K562 (cell line): ENCODE results near the gene IP6K2. TPM values are rescaled to one million over a fixed set of nuclear protein-coding genes. Genes with fewer than 3 reads are reported as not detected.

Experiments
- ATAC-seq: fragments of 200-7000 bp; cut with Tn5 transposase; 3 replicates; pipeline ENCODE4 v1.9.1; 2020; ENCODE audit warnings: moderate library complexity
- BruUV-seq: library from RNA; stranded (reverse); fragments of 400-500 nt; replicated peaks from 2 replicates; lab custom pipeline; 2021; lab: Mats Ljungman, UMichigan
- CTCF ChIA-PET: fragments of 300-600 bp; formaldehyde crosslinking; extraction: SDS; loops from one replicate; lab custom pipeline; 2021; ENCODE audit warnings: low intra/inter-chr PET ratio; lab: Yijun Ruan, JAX
- POLR2A ChIA-PET: fragments of 300-600, 350-650 bp; sonication (Branson Sonifier 250); formaldehyde crosslinking; extraction: SDS; loops from one replicate; lab custom pipeline; 2021; ENCODE audit warnings: antibody characterized with exemption, inconsistent platforms; lab: Yijun Ruan, JAX
- DNase-seq, 4 experiments: peaks; one replicate each; pipeline versions ENCODE4 v3.0.0 to v3.0.0-alpha.2; 2011 to 2018; ENCODE audit warnings: low spot score in 3 of 4, mixed read lengths in 3 of 4; ENCODE audit errors: extremely low read depth in 1 of 4
- FAIRE-seq: peaks from 2 replicates; lab custom pipeline; 2011; peaks lifted over from hg19 to GRCh38; lab: Jason Lieb, UNC
- H2AFZ ChIP-seq: 2 replicates; pipeline ENCODE4 v1.6.0; 2011; ENCODE audit warnings: low read depth, low read length, control low read depth, inconsistent platforms
- H3K27ac ChIP-seq: fragments of 200-600 bp; 3 replicates; pipeline ENCODE4 v1.8.0; 2011; ENCODE audit warnings: low read depth, mild to moderate bottlenecking, control low read depth, inconsistent platforms, low read length, moderate library complexity, mixed read lengths; ENCODE audit errors: extremely low read depth
- H3K27me3 ChIP-seq, 2 experiments: fragments of 300-600 bp in 1 of 2; 2 replicates in 1 of 2; 3 replicates in 1 of 2; pipeline versions ENCODE4 v1.6.0 to v1.8.0; 2011; ENCODE audit warnings: inconsistent platforms in 2 of 2, low read length in 2 of 2, mild to moderate bottlenecking in 1 of 2, mixed read lengths in 1 of 2, moderate library complexity in 1 of 2; ENCODE audit not compliant: control insufficient read depth in 2 of 2, insufficient read depth in 2 of 2
- H3K36me3 ChIP-seq: fragments of 300-600 bp; 3 replicates; pipeline ENCODE4 v1.8.0; 2011; ENCODE audit warnings: mild to moderate bottlenecking, low read length, inconsistent platforms; ENCODE audit not compliant: control insufficient read depth, insufficient read depth
- H3K4me1 ChIP-seq, 2 experiments: fragments of 200-600 bp in 1 of 2; replicated peaks in 1 of 2; 2 replicates in 1 of 2; 3 replicates in 1 of 2; pipeline versions ENCODE4 v1.5.1 to v1.8.0; 2011; ENCODE audit warnings: inconsistent platforms in 2 of 2, low read length in 2 of 2, mild to moderate bottlenecking in 1 of 2, mixed read lengths in 1 of 2, moderate library complexity in 1 of 2; ENCODE audit not compliant: control insufficient read depth in 2 of 2, insufficient read depth in 2 of 2
- H3K4me2 ChIP-seq: 2 replicates; pipeline ENCODE4 v1.6.1; 2011; ENCODE audit warnings: low read length, control low read depth, inconsistent platforms, mixed read lengths; ENCODE audit not compliant: insufficient read depth
- H3K4me3 ChIP-seq: fragments of 200-600 bp; sonication (generic), shearing (Covaris generic); 2 replicates; pipeline ENCODE4 v1.5.1; 2016; ENCODE audit warnings: control low read depth, inconsistent platforms
- H3K79me2 ChIP-seq: fragments of 200-600 bp; 3 replicates; pipeline ENCODE4 v1.8.0; 2011; ENCODE audit warnings: low read length, inconsistent platforms; ENCODE audit not compliant: control insufficient read depth, insufficient read depth
- H3K9ac ChIP-seq, 2 experiments: 2 replicates each; pipeline versions ENCODE4 v1.6.0 to v1.6.1; 2011; ENCODE audit warnings: low read depth in 2 of 2, low read length in 2 of 2, control low read depth in 1 of 2, inconsistent platforms in 1 of 2, mild to moderate bottlenecking in 1 of 2, mixed read lengths in 1 of 2; ENCODE audit not compliant: insufficient read depth in 1 of 2
- H3K9me1 ChIP-seq: one replicate; pipeline ENCODE4 v1.6.0; 2011; ENCODE audit warnings: inconsistent platforms, mild to moderate bottlenecking, low read length, moderate library complexity; ENCODE audit not compliant: control insufficient read depth, insufficient read depth
- H3K9me3 ChIP-seq: replicated peaks from 2 replicates; pipeline ENCODE4 v1.5.1; 2011; ENCODE audit warnings: low read depth, low read length, inconsistent platforms; ENCODE audit not compliant: control insufficient read depth, insufficient read depth
- H4K20me1 ChIP-seq: replicated peaks from 2 replicates; pipeline ENCODE4 v1.6.1; 2011; ENCODE audit warnings: low read length, inconsistent platforms, mixed read lengths; ENCODE audit not compliant: control insufficient read depth, insufficient read depth
- RBBP5 ChIP-seq: fragments of 200-600 bp; sonication (generic); IDR thresholded peaks from 2 replicates; pipeline ENCODE4 v1.6.1; 2012; ENCODE audit warnings: borderline replicate concordance, mild to moderate bottlenecking, low read length, control low read depth, inconsistent platforms; ENCODE audit not compliant: insufficient read depth, poor library complexity, severe bottlenecking
- TCF3 ChIP-seq: sonication (generic); formaldehyde crosslinking; IDR thresholded peaks from 2 replicates; pipeline ENCODE4 v1.4.0; 2020; ENCODE audit warnings: mild to moderate bottlenecking, missing genetic modification reagents
- TFAP4 ChIP-seq: sonication (generic); formaldehyde crosslinking; IDR thresholded peaks from 2 replicates; pipeline ENCODE4 v1.8.0; 2022; ENCODE audit warnings: missing genetic modification reagents, mild to moderate bottlenecking, moderate library complexity, borderline replicate concordance
- WGBS: fragments of 100-300 bp; shearing (Covaris generic); methylation state at CpG from one replicate; pipeline ENCODE4 v1.1.6; 2016; ENCODE audit warnings: low coverage, mixed read lengths; ENCODE audit not compliant: insufficient coverage; ENCODE audit errors: missing lambda C conversion rate; 5-methylcytosine and 5-hydroxymethylcytosine counted together
- in situ Hi-C: fragments of 300-500 bp; cut with MboI; formaldehyde crosslinking; loops from 4 replicates; pipeline ENCODE4 v1.15.0; 2018; ENCODE audit warnings: inconsistent platforms, mixed read lengths
- intact Hi-C: fragments of 100-400 bp; cut with micrococcal nuclease; formaldehyde crosslinking; loops from 2 replicates; pipeline ENCODE4 v1.14.2; 2022
- polyA plus RNA-seq, 8 experiments: library from polyadenylated mRNA; depleted of rRNA in 4 of 8; stranded (reverse) in 5 of 8; unstranded in 3 of 8; fragments of >200 nt; fragmentation: Nextera tagmentation in 2 of 8; fragmentation: Illumina TruSeq in 1 of 8; extraction: Ambion mirVana in 2 of 8; extraction: Trizol in 1 of 8; gene quantifications; 2 replicates each; pipeline versions ENCODE4 v1.2.1 to v1.2.3, GENCODE V29; 2011 to 2014; ENCODE audit warnings: inconsistent platforms in 1 of 8, missing spikeins in 1 of 8
- total RNA-seq, 7 experiments: library from RNA; depleted of rRNA in 6 of 7; stranded (reverse); fragments of >200 nt in 6 of 7; fragmentation: Illumina TruSeq in 2 of 7; extraction: Trizol in 2 of 7; gene quantifications; 2 replicates each; pipeline versions ENCODE4 v1.2.1 to v1.2.3, GENCODE V29; 2011 to 2021; ENCODE audit warnings: low replicate concordance in 1 of 7

IP6K2 gene
- total and polyA plus RNA-seq, 9 of the 15 experiments (the other 6 are each of a cell fraction or from before 2014, with no cell fraction given) = 19.6 to 78.1 (median 48.0) TPM

- H3K4me3 ChIP-seq = no peak overlapping the region
- no peaks in the 10 kb centered on the region for H3K27me3 ChIP-seq
- BruUV-seq = no TSS peak
- no peak overlapping the region for H3K4me2 ChIP-seq
- intact Hi-C loops (no loop called here), in situ Hi-C loops (no loop called here)
- H3K4me1 ChIP-seq = peaks cover 21 to 26% of the 10 kb centered on the region in 2 experiments; a peak in 4 of 5 replicates
- ChIA-PET CTCF (no interaction called here), POLR2A (interaction anchor here (0.5 to 1.1 kb wide), 3 partner anchors 8 to 220 kb away, joined by 3 to 4 read pairs (median 4); no protein-coding TSS in a partner anchor)
- peak; percentile 38; the same call in 1 of the 2 replicates for TF ChIP-seq TFAP4 (CRISPR knock-in tag)
- no peak for TF ChIP-seq RBBP5
- TF ChIP-seq TCF3 (CRISPR knock-in tag) = 0 out of 2 replicates have a peak, but pooled peaks have one; percentile 7
- no peak for FAIRE-seq
- DNase-seq = no peak
- H3K36me3 ChIP-seq = peaks cover 63% of the 10 kb centered on the region
- no peak for ATAC-seq
- H2AFZ ChIP-seq = no peak overlapping the region
- H3K9me1 ChIP-seq = no peaks in the 10 kb centered on the region
- peak overlapping the region in 1 of 2 experiments; percentile 13; a peak in 1 of 4 replicates for H3K9ac ChIP-seq
- peaks cover 13% of the 10 kb centered on the region; the same call in 1 of the 2 replicates for H4K20me1 ChIP-seq
- H3K27ac ChIP-seq = no peak overlapping the region; the same call in 2 of the 3 replicates
- 75% methylated on average over 15 of the region's 18 CpGs for WGBS
- peaks cover 24% of the 10 kb centered on the region for H3K79me2 ChIP-seq
- no peaks in the 10 kb centered on the region for H3K9me3 ChIP-seq
Measured at GRCh38 chr3:48688032-48688736, 28.8 kb downstream of the IP6K2 start.
